KMS-11 (cell line): ENCODE data around the gene FCHO2.

Experiments used
- H2AFZ ChIP-seq: fragments of 200-600 bp; sonication (generic); 2 replicates; pipeline ENCODE4 v1.6.1; 2016; ENCODE audit warnings: antibody characterized with exemption, mixed run types, low read depth
- H3K27ac ChIP-seq: fragments of 200-600 bp; sonication (generic); 2 replicates; pipeline ENCODE4 v1.6.1; 2016; ENCODE audit warnings: mild to moderate bottlenecking, mixed run types
- H3K27me3 ChIP-seq: fragments of 200-600 bp; sonication (generic); 2 replicates; pipeline ENCODE4 v1.6.1; 2017; ENCODE audit warnings: mild to moderate bottlenecking, low read depth, mixed run types, moderate library complexity; ENCODE audit not compliant: insufficient read depth
- H3K36me3 ChIP-seq: fragments of 200-600 bp; sonication (generic); 2 replicates; pipeline ENCODE4 v1.6.1; 2017; ENCODE audit warnings: mild to moderate bottlenecking, mixed run types; ENCODE audit not compliant: insufficient read depth
- H3K4me1 ChIP-seq: fragments of 200-600 bp; sonication (generic); 2 replicates; pipeline ENCODE4 v1.6.1; 2016; ENCODE audit warnings: mild to moderate bottlenecking, low read depth, mixed run types; ENCODE audit not compliant: poor library complexity, severe bottlenecking
- H3K4me2 ChIP-seq: fragments of 200-600 bp; sonication (generic); 2 replicates; pipeline ENCODE4 v1.7.0; 2016; ENCODE audit warnings: mild to moderate bottlenecking, mixed run types
- H3K4me3 ChIP-seq: fragments of 200-600 bp; sonication (generic); IDR thresholded peaks from 2 replicates; pipeline ENCODE4 v1.6.1; 2017; ENCODE audit warnings: low read depth, low read length, mixed read lengths; ENCODE audit not compliant: insufficient read depth
- H3K79me2 ChIP-seq: fragments of 200-600 bp; sonication (generic); 2 replicates; pipeline ENCODE4 v1.6.1; 2016; ENCODE audit warnings: low read depth, mixed run types; ENCODE audit not compliant: insufficient read depth
- H3K9ac ChIP-seq: fragments of 200-600 bp; sonication (generic); 2 replicates; pipeline ENCODE4 v1.6.1; 2016; ENCODE audit warnings: mild to moderate bottlenecking, mixed run types
- H4K20me1 ChIP-seq: fragments of 200-600 bp; sonication (generic); 2 replicates; pipeline ENCODE4 v1.6.1; 2016; ENCODE audit warnings: mild to moderate bottlenecking, mixed run types; ENCODE audit not compliant: insufficient read depth
- CTCF ChIP-seq: fragments of 200-600 bp; sonication (generic); conservative IDR thresholded peaks from 2 replicates; pipeline ENCODE4 v1.6.1; 2017; ENCODE audit warnings: low read depth, mild to moderate bottlenecking, antibody characterized with exemption, low read length, moderate library complexity, mixed read lengths

The FCHO2 gene

GRCh38 chr5:73095564-73096238, 139.9 kb downstream of the FCHO2 start:
- H3K4me2 ChIP-seq, result no peak overlapping the region
- no peaks in the 10 kb centered on the region for H4K20me1 ChIP-seq
- H2AFZ ChIP-seq, result no peak overlapping the region
- no peaks in the 10 kb centered on the region for H3K4me1 ChIP-seq
- H3K36me3 ChIP-seq, result no peaks in the 10 kb centered on the region
- H3K27ac ChIP-seq, result no peak overlapping the region
- no peaks in the 10 kb centered on the region for H3K27me3 ChIP-seq
- no peak for TF ChIP-seq CTCF
- no peak overlapping the region for H3K9ac ChIP-seq
- no peak overlapping the region for H3K4me3 ChIP-seq
- no peaks in the 10 kb centered on the region for H3K79me2 ChIP-seq

GRCh38 chr5:73096239-73096575, 140.4 kb downstream of the FCHO2 start:
- H3K79me2 ChIP-seq, result no peaks in the 10 kb centered on the region
- no peaks in the 10 kb centered on the region for H3K36me3 ChIP-seq
- H3K4me3 ChIP-seq, result no peak overlapping the region
- no peak for TF ChIP-seq CTCF
- H3K27me3 ChIP-seq, result no peaks in the 10 kb centered on the region
- H4K20me1 ChIP-seq, result no peaks in the 10 kb centered on the region
- no peak overlapping the region for H2AFZ ChIP-seq
- H3K4me2 ChIP-seq, result no peak overlapping the region
- H3K9ac ChIP-seq, result no peak overlapping the region
- no peaks in the 10 kb centered on the region for H3K4me1 ChIP-seq
- no peak overlapping the region for H3K27ac ChIP-seq

- no peaks in the 10 kb centered on the region for H3K27me3 ChIP-seq
- H3K27ac ChIP-seq, result no peak overlapping the region
- H3K4me3 ChIP-seq, result no peak overlapping the region
- H4K20me1 ChIP-seq, result no peaks in the 10 kb centered on the region
- H3K36me3 ChIP-seq, result no peaks in the 10 kb centered on the region
- no peak overlapping the region for H3K4me2 ChIP-seq
- H3K79me2 ChIP-seq, result no peaks in the 10 kb centered on the region
- no peak overlapping the region for H2AFZ ChIP-seq
- no peaks in the 10 kb centered on the region for H3K4me1 ChIP-seq
- TF ChIP-seq CTCF, result no peak
- no peak overlapping the region for H3K9ac ChIP-seq
Observed at GRCh38 chr5:73097740-73098139, 141.9 kb downstream of the FCHO2 start.

GRCh38 chr5:73100109-73100508, 144.3 kb downstream of the FCHO2 start:
- Histone ChIP-seq H3K9ac (no peak overlapping the region), H3K27ac (no peak overlapping the region), H4K20me1 (no peaks in the 10 kb centered on the region), H3K27me3 (no peaks in the 10 kb centered on the region), H3K36me3 (no peaks in the 10 kb centered on the region), H3K4me2 (no peak overlapping the region), H2AFZ (no peak overlapping the region), H3K4me3 (no peak overlapping the region), H3K79me2 (no peaks in the 10 kb centered on the region), H3K4me1 (no peaks in the 10 kb centered on the region)
- TF ChIP-seq CTCF, result no peak
